HepG2 (cell line): ENCODE results near the gene PFN4.

ENCODE experiments used
- KDM5A ChIP-seq: fragments of 200-600 bp; sonication (generic); IDR thresholded peaks from 2 replicates; pipeline ENCODE4 v1.7.0; 2018; ENCODE audit warnings: antibody characterized with exemption, mild to moderate bottlenecking, low read length, borderline replicate concordance
- MEF2D ChIP-seq: sonication (generic); formaldehyde crosslinking; IDR thresholded peaks from 2 replicates; pipeline ENCODE4 v1.5.1; 2020; ENCODE audit warnings: mild to moderate bottlenecking, missing genetic modification reagents

GRCh38 chr2:24087032-24087431 is 36.1 kb downstream of the PFN4 start:
- TF ChIP-seq KDM5A = no peak
- no peak for TF ChIP-seq MEF2D (CRISPR knock-in tag)
